Type B pancreatic cell (in vitro differentiated cells): ENCODE results near the gene PRC1. TPM values are rescaled to one million over a fixed set of nuclear protein-coding genes. Genes with fewer than 3 reads are reported as not detected.

Experiments
- DNase-seq: peaks from one replicate; pipeline ENCODE4 v3.0.0; 2021; ENCODE audit warnings: mixed read lengths; ENCODE audit not compliant: unreplicated experiment; ENCODE audit errors: extremely low spot score
- H3K27ac Mint-ChIP-seq: 2 replicates; pipeline ENCODE4 v1.8.0; 2021; ENCODE audit warnings: mild to moderate bottlenecking, mixed read lengths
- H3K27me3 Mint-ChIP-seq: 2 replicates; pipeline ENCODE4 v1.8.0; 2021; ENCODE audit warnings: mixed read lengths
- H3K36me3 Mint-ChIP-seq: 2 replicates; pipeline ENCODE4 v1.8.0; 2021; ENCODE audit warnings: mixed read lengths
- H3K4me1 Mint-ChIP-seq: one replicate; pipeline ENCODE4 v1.8.0; 2021; ENCODE audit warnings: mixed read lengths; ENCODE audit not compliant: unreplicated experiment
- H3K4me3 Mint-ChIP-seq: 2 replicates; pipeline ENCODE4 v1.8.0; 2021; ENCODE audit warnings: mild to moderate bottlenecking, mixed read lengths
- H3K9me3 Mint-ChIP-seq: 2 replicates; pipeline ENCODE4 v1.8.0; 2021; ENCODE audit warnings: mixed read lengths
- total RNA-seq: library from RNA; stranded (reverse); gene quantifications from 2 replicates; pipeline ENCODE4 v1.2.1, GENCODE V29; 2021; ENCODE audit warnings: low replicate concordance
- TF ChIP-seq, protein P1 (sequence below): fragments of 200-600 bp; sonication (generic); conservative IDR thresholded peaks from 2 replicates; pipeline ENCODE4 v1.5.0; 2021; ENCODE audit warnings: antibody characterized with exemption, mild to moderate bottlenecking

Gene PRC1
- total RNA-seq, 1 donor from 2014 or later, result 101 TPM

GRCh38 chr15:90954712-90955623, 39.4 kb downstream of the PRC1 start, which contains the start of gene RCCD1:
TSS of gene RCCD1 (plus strand) at chr15:90954884. CDS start at chr15:90956735, 1,851 bp downstream.
- Mint-ChIP-seq H3K4me3 (peak within 1 kb of the TSS; percentile 88), H3K4me1 (peaks cover 8% of the 10 kb centered on the region), H3K36me3 (peaks cover 4% of the 10 kb centered on the region), H3K9me3 (no peaks in the 10 kb centered on the region), H3K27me3 (no peaks in the 10 kb centered on the region), H3K27ac (peak within 1 kb of the TSS; percentile 90)
- DNase-seq, result peak; percentile 90
- TF ChIP-seq, protein P1, sequence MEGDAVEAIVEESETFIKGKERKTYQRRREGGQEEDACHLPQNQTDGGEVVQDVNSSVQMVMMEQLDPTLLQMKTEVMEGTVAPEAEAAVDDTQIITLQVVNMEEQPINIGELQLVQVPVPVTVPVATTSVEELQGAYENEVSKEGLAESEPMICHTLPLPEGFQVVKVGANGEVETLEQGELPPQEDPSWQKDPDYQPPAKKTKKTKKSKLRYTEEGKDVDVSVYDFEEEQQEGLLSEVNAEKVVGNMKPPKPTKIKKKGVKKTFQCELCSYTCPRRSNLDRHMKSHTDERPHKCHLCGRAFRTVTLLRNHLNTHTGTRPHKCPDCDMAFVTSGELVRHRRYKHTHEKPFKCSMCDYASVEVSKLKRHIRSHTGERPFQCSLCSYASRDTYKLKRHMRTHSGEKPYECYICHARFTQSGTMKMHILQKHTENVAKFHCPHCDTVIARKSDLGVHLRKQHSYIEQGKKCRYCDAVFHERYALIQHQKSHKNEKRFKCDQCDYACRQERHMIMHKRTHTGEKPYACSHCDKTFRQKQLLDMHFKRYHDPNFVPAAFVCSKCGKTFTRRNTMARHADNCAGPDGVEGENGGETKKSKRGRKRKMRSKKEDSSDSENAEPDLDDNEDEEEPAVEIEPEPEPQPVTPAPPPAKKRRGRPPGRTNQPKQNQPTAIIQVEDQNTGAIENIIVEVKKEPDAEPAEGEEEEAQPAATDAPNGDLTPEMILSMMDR, result no peak

GRCh38 chr15:90953947-90954711, 40.2 kb downstream of the PRC1 start:
- H3K4me3 Mint-ChIP-seq, result peak overlapping the region; percentile 88
- H3K4me1 Mint-ChIP-seq, result peaks cover 8% of the 10 kb centered on the region
- H3K9me3 Mint-ChIP-seq, result no peaks in the 10 kb centered on the region
- DNase-seq, result no peak
- H3K36me3 Mint-ChIP-seq, result peaks cover 4% of the 10 kb centered on the region
- peak overlapping the region; percentile 90 for H3K27ac Mint-ChIP-seq
- TF ChIP-seq, protein P1, result no peak
- no peaks in the 10 kb centered on the region for H3K27me3 Mint-ChIP-seq

- H3K9me3 Mint-ChIP-seq, result no peaks in the 10 kb centered on the region
- H3K4me3 Mint-ChIP-seq, result peak overlapping the region; percentile 55
- peaks cover 8% of the 10 kb centered on the region for H3K4me1 Mint-ChIP-seq
- no peaks in the 10 kb centered on the region for H3K27me3 Mint-ChIP-seq
- TF ChIP-seq, protein P1, result no peak
- H3K36me3 Mint-ChIP-seq, result peaks cover 4% of the 10 kb centered on the region
- H3K27ac Mint-ChIP-seq, result no peak overlapping the region
- no peak for DNase-seq
Measured at GRCh38 chr15:90952901-90953677, 41.2 kb downstream of the PRC1 start.

DNA sequence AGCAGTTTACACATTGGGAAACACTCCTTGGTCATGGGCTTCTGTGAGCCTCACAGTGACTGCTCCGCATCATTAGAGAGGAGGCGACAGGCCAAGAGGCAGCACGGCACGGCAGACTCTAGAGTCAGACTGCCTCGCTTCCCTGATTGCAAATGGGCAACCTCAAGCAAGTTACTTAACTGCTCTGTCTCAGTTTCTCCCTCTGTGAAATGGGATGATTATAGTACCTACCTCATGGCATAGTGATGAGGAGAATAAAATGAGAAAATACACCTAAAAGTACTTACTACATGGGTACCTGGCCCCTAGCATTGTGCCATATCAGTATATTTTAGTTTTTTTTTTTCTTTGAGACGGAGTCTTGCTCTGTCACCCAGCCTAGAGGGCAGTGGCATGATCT, 43.7 kb downstream of the PRC1 start:
- H3K4me1 Mint-ChIP-seq, result peaks cover 1% of the 10 kb centered on the region
- no peak overlapping the region for H3K4me3 Mint-ChIP-seq
- H3K27me3 Mint-ChIP-seq, result no peaks in the 10 kb centered on the region
- no peak overlapping the region for H3K27ac Mint-ChIP-seq
- no peak for DNase-seq
- TF ChIP-seq, protein P1, result no peak
- H3K9me3 Mint-ChIP-seq, result no peaks in the 10 kb centered on the region
- peaks cover 4% of the 10 kb centered on the region for H3K36me3 Mint-ChIP-seq

DNA sequence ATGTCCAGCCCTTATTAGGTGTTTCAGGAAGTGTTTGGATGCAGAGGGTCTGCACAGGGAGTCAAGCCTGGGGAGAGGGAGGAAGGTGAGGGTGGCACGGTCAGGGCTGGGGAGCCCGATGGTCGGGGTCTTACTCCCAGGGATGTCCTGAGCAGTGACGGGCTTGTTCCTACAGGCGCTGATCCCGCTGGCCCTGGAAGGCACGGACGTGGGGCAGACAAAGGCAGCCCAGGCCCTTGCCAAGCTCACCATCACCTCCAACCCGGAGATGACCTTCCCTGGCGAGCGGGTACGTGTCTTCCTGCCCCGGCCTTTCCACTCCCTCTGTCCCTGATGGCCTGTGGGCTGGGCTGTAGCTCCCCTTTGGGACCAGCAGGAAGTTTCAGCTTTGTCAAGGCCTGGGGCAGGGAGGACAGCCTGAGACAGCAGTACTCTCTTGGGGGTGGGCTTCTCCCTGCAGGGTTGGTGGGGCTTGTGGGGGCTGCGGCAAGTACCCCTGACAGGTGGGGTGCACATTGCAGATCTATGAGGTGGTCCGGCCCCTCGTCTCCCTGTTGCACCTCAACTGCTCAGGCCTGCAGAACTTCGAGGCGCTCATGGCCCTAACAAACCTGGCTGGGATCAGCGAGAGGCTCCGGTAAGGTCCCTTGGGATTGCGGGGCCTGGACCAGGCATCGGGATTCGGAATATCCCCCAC, 44.2 kb downstream of the PRC1 start:
- Mint-ChIP-seq H3K27me3 (no peaks in the 10 kb centered on the region), H3K36me3 (peaks cover 4% of the 10 kb centered on the region)

More for the DNA sequence above, 44.2 kb downstream of the PRC1 start:
- Mint-ChIP-seq H3K9me3 (no peaks in the 10 kb centered on the region), H3K4me1 (no peaks in the 10 kb centered on the region), H3K27ac (no peak overlapping the region), H3K4me3 (no peak overlapping the region)
- TF ChIP-seq, protein P1, result no peak
- no peak for DNase-seq
